ENCODE data around the gene CIAO2A.

DNA sequence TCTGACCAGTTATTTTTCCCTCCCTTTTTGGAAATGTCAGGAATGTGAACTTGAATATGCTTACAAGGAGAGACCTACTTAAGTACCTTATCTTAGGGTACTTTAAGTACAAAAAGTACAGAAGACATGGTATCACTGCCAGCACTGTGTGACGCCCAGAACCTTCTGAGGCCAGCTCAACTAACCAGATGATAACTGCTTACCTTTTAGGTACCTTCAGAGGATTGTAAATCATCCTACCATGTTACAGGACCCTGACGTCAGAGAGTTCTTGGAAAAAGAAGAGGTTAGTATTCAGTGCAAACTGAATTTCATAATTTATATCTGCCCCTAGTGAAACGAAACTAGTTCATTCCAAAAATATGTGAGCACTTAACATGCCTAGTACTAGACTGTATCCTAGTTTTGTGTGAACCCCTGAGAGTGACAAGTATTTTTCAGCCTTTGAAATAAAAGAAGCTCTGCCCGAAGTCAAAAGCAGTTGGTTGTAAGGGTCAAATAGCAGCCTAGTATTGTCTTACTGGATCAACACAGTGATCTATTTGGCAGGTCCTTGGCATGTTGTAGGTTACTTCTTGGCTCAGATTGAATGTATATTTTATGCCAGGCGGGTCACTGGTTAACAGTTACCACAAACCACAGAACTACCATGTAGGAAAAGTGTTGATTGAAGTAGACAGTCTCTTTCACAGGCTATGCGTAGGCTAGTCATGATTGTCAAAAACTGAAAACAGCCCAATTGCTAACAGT is 34.1 kb upstream of the CIAO2A start:
- TF ChIP-seq, protein P1, sequence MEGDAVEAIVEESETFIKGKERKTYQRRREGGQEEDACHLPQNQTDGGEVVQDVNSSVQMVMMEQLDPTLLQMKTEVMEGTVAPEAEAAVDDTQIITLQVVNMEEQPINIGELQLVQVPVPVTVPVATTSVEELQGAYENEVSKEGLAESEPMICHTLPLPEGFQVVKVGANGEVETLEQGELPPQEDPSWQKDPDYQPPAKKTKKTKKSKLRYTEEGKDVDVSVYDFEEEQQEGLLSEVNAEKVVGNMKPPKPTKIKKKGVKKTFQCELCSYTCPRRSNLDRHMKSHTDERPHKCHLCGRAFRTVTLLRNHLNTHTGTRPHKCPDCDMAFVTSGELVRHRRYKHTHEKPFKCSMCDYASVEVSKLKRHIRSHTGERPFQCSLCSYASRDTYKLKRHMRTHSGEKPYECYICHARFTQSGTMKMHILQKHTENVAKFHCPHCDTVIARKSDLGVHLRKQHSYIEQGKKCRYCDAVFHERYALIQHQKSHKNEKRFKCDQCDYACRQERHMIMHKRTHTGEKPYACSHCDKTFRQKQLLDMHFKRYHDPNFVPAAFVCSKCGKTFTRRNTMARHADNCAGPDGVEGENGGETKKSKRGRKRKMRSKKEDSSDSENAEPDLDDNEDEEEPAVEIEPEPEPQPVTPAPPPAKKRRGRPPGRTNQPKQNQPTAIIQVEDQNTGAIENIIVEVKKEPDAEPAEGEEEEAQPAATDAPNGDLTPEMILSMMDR (IDR thresholded peaks at IDR 0.05; ENCODE audit: low read depth, low read length, missing input control) = no peak
- no peak for TF ChIP-seq SP1 (IDR thresholded peaks at IDR 0.05)
- TF ChIP-seq TAF1 (conservative IDR thresholded peaks at IDR 0.05) = no peak
- no peak for TF ChIP-seq ZBTB33 (IDR thresholded peaks at IDR 0.05)
- no peak for TF ChIP-seq EGR1 (IDR thresholded peaks at IDR 0.05; ENCODE audit: low read depth in 2 of 2)
- no peak for TF ChIP-seq RAD21 (IDR thresholded peaks at IDR 0.05)
- no peak for TF ChIP-seq YY1 (IDR thresholded peaks at IDR 0.05)
- no peak for TF ChIP-seq REST (IDR thresholded peaks at IDR 0.05)
- TF ChIP-seq GABPA (IDR thresholded peaks at IDR 0.05 in 1 of 2, conservative IDR thresholded peaks at IDR 0.05 in 1 of 2) = no peak

All from liver (tissue), 3 donors.